HG03045 (cell line): ENCODE data around the gene OLFM1.

Experiments used
- ATAC-seq: cut with Tn5 transposase; IDR thresholded peaks from one replicate; pipeline ENCODE4 v1.9.1; 2021; ENCODE audit warnings: mild to moderate bottlenecking, moderate library complexity; ENCODE audit not compliant: unreplicated experiment

Gene OLFM1

GRCh38 chr9:135167849-135168655 lies 80.6 kb downstream of the OLFM1 start:
- no peak for ATAC-seq

GRCh38 chr9:135169709-135170226 lies 82.3 kb downstream of the OLFM1 start:
- no peak for ATAC-seq

GRCh38 chr9:135170535-135170934 lies 83.1 kb downstream of the OLFM1 start:
- no peak for ATAC-seq
